ENCODE results near the gene ZSCAN16.

- TF ChIP-seq CTCF (conservative IDR thresholded peaks at IDR 0.05; ENCODE audit: low read depth in 2 of 2): no peak
- TF ChIP-seq REST (IDR thresholded peaks at IDR 0.05; ENCODE audit: unreplicated experiment): no peak
- TF ChIP-seq POLR2AphosphoS5 (IDR thresholded peaks at IDR 0.05; ENCODE audit: low read depth): no peak
- TF ChIP-seq EZH2 (IDR thresholded peaks at IDR 0.05; ENCODE audit: low read depth, unreplicated experiment): no peak
- TF ChIP-seq STAT1 (IDR thresholded peaks at IDR 0.05; ENCODE audit: unreplicated experiment): no peak
- TF ChIP-seq JUNB (IDR thresholded peaks at IDR 0.05; ENCODE audit: unreplicated experiment): no peak
- no peak for TF ChIP-seq ETS1 (IDR thresholded peaks at IDR 0.05)
Observed at GRCh38 chr6:28158318-28158717, 33.9 kb downstream of the ZSCAN16 start.
